ENCODE results near the gene ATG9A. TPM values are rescaled to one million over a fixed set of nuclear protein-coding genes. Genes with fewer than 3 reads are reported as not detected.

Gene ATG9A
- total RNA-seq, 1 donor from 2014 or later, result 48.8 TPM

DNA sequence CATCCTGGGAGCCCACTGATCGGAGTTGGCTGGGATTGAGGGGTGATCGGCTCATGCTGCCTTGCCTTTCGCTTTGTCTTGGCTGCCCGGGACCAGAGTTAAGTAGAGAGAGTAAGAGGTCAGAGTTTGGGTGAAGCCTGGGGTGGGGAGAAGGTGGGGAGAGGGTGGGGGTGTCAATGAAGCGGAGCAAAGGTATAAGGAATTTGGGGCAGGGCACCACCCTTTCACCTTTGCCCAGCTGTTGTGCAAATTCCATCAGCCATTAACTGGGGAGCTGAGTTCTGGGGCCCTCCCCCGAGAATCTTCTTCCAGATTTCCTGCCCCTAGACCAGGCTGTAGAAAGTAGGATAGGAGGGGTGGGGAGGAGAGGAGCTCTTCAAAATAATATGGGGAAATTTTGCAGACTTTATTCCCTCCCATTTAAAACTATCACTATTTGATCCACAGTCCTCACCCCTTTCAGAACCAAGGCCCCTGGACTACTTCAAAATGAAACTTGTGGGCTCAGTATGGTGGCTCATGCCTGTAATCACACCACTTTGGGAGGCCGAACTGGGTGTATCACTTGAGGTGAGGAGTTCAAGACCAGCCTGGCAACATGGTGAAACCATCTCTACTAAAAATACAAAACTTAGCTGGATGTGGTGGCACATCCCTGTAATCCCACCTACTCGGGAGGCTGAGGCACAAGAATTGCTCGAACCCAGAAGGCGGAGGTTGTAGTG is 59.3 kb downstream of the ATG9A start, which contains the start of gene SLC23A3:
TSS of gene SLC23A3 (minus strand) at position 100 of the 725 bp plus-strand sequence. CDS start at position 55, 45 bp downstream.
- no peak within 1 kb of the TSS for H3K4me3 Mint-ChIP-seq (ENCODE audit: unreplicated experiment)
- DNase-seq (ENCODE audit: low read depth) (no peak), FAIRE-seq (no peak)
- no peaks in the 10 kb centered on the region for H3K9me3 ChIP-seq (ENCODE audit: insufficient read depth, low read depth, low read length)
- peaks cover 21% of the 10 kb centered on the region for H3K36me3 Mint-ChIP-seq (ENCODE audit: low read depth, unreplicated experiment)
- peaks cover 6% of the 10 kb centered on the region for H3K79me2 ChIP-seq (ENCODE audit: insufficient read depth, low read length)
- no peaks in the 10 kb centered on the region for H3K27me3 ChIP-seq (ENCODE audit: insufficient read depth, low read length)
- TF ChIP-seq CTCF (IDR thresholded peaks at IDR 0.05; ENCODE audit: insufficient read depth, low read depth, low read length), result no peak
- no peak for TF ChIP-seq EZH2 (IDR thresholded peaks at IDR 0.05; ENCODE audit: insufficient read depth, low read length)
- no peak within 1 kb of the TSS for H2AFZ ChIP-seq (ENCODE audit: low read depth, low read length)
- H3K27ac Mint-ChIP-seq (ENCODE audit: unreplicated experiment), result no peak within 1 kb of the TSS
- no peak within 1 kb of the TSS for H3K9ac ChIP-seq (ENCODE audit: low read length)
- peaks cover 2% of the 10 kb centered on the region for H3K4me1 ChIP-seq (ENCODE audit: insufficient read depth, low read length)
- no peak within 1 kb of the TSS for H3K4me2 ChIP-seq (ENCODE audit: low read length)
- H3K9me3 Mint-ChIP-seq (ENCODE audit: unreplicated experiment), result no peaks in the 10 kb centered on the region
- peaks cover 4% of the 10 kb centered on the region for H3K36me3 ChIP-seq (ENCODE audit: insufficient read depth, low read length)
- peaks cover 20% of the 10 kb centered on the region for H4K20me1 ChIP-seq (ENCODE audit: insufficient read depth, low read length)
- H3K27ac ChIP-seq (ENCODE audit: low read depth, low read length), result no peak within 1 kb of the TSS
- peaks cover 12% of the 10 kb centered on the region for H3K4me1 Mint-ChIP-seq (ENCODE audit: low read depth, unreplicated experiment)
- no peak within 1 kb of the TSS for H3K4me3 ChIP-seq (ENCODE audit: insufficient read depth, low read depth, low read length)
- H3K27me3 Mint-ChIP-seq (ENCODE audit: low read depth, unreplicated experiment), result peaks cover 12% of the 10 kb centered on the region

Other genes with a start within 250 kb of the ATG9A start
- not detected in 2 replicates for gene FEV, start 244.5 kb downstream of the ATG9A start, total RNA-seq
- not detected in 2 replicates for gene CRYBA2, start 236.2 kb downstream of the ATG9A start, total RNA-seq
- 0.22 and 0.27 TPM in 2 replicates for gene CFAP65, start 188.1 kb downstream of the ATG9A start, total RNA-seq
- not detected in 2 replicates for gene IHH, start 168.7 kb downstream of the ATG9A start, total RNA-seq
- gene NHEJ1, start 68.8 kb downstream of the ATG9A start, total RNA-seq, result 10.8 and 11.4 TPM in 2 replicates
- 1.2 and 1.5 TPM in 2 replicates for gene SLC23A3, start 59.6 kb downstream of the ATG9A start, total RNA-seq
- gene CNPPD1, start 52.7 kb downstream of the ATG9A start, total RNA-seq, result 26.6 and 28.1 TPM in 2 replicates
- 54.8 and 55.2 TPM in 2 replicates for gene RETREG2, start 51.4 kb downstream of the ATG9A start, total RNA-seq
- 20.7 and 24.0 TPM in 2 replicates for gene ZFAND2B, start 22.9 kb downstream of the ATG9A start, total RNA-seq
- gene ABCB6, start 10.7 kb downstream of the ATG9A start, total RNA-seq, result 12.5 and 13.2 TPM in 2 replicates
- 41.6 and 43.8 TPM in 2 replicates for gene ANKZF1, start 170 bp upstream of the ATG9A start, total RNA-seq
- 2.7 and 4.6 TPM in 2 replicates for gene GLB1L, start 15.8 kb upstream of the ATG9A start, total RNA-seq
- 19.1 and 20.6 TPM in 2 replicates for gene STK16, start 15.8 kb upstream of the ATG9A start, total RNA-seq
- not detected in 2 replicates for gene TUBA4B, start 23.6 kb upstream of the ATG9A start, total RNA-seq
- gene TUBA4A, start 24.3 kb upstream of the ATG9A start, total RNA-seq, result 18.0 and 19.7 TPM in 2 replicates
- gene DNAJB2, start 49.7 kb upstream of the ATG9A start, total RNA-seq, result 49.7 and 53.9 TPM in 2 replicates
- 76.6 and 88.2 TPM in 2 replicates for gene PTPRN, start 79.8 kb upstream of the ATG9A start, total RNA-seq
- not detected in 2 replicates for gene RESP18, start 103.1 kb upstream of the ATG9A start, total RNA-seq
- 44.8 and 53.9 TPM in 2 replicates for gene DNPEP, start 158.3 kb upstream of the ATG9A start, total RNA-seq
- 5.2 and 5.4 TPM in 2 replicates for gene DES, start 188.7 kb upstream of the ATG9A start, total RNA-seq
- gene SPEG, start 205.2 kb upstream of the ATG9A start, total RNA-seq, result 71.2 and 76.1 TPM in 2 replicates

Data from astrocyte (in vitro differentiated cells and primary cell).